MM.1S (cell line): Measurements from ENCODE around the gene PPM1A.

Source experiments
- CTCF ChIP-seq: fragments of 300-600 bp; sonication (generic); IDR thresholded peaks from 2 replicates; pipeline ENCODE4 v1.5.1; 2016; ENCODE audit warnings: antibody characterized with exemption, low read length, mixed read lengths
- EZH2 ChIP-seq: fragments of 300-600 bp; sonication (generic); optimal IDR thresholded peaks from 2 replicates; pipeline ENCODE3; 2017; ENCODE audit warnings: low read depth, mild to moderate bottlenecking, antibody characterized with exemption, low read length, mixed read lengths

- TF ChIP-seq CTCF (no peak), EZH2 (no peak)
These were observed 28.9 kb upstream of the PPM1A start for GRCh38 chr14:60220084-60220483.
